ENCODE measurements around the gene BTK.

- no peak for TF ChIP-seq EZH2 (IDR thresholded peaks at IDR 0.05; ENCODE audit: insufficient read depth, poor library complexity, severe bottlenecking)
- TF ChIP-seq EZH2phosphoT487 (IDR thresholded peaks at IDR 0.05; ENCODE audit: insufficient read depth, low read depth) = no peak
Observed at GRCh38 chrX:101369687-101370086, 16.3 kb downstream of the BTK start.
